ENCODE data around the gene CRTAC1. TPM values are rescaled to one million over a fixed set of nuclear protein-coding genes. Genes with fewer than 3 reads are reported as not detected.

CRTAC1 gene
- total and polyA plus RNA-seq, 2 donors (not counting 3 experiments of a cell fraction or from before 2014, with no cell fraction given), result 1.4 to 3.0 TPM

DNA sequence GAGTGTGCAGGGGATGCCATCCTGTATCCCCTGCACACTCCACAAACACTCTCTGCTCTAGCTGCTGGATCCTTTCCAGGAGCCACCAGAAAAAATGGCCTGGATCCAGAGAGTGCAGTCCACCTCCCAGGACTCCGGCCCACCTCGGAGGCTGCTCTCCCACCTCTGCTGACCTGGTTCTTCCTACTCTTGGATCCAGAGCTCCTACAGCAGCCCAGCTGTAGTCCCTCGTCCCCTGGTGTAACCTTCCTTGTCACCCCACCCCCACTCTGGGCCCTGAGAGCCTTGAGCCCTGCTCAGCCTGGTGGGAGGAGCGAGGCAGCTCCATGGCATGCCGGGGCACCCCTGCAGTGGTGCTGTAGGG, 126.4 kb downstream of the CRTAC1 start:
- H3K79me2 ChIP-seq (ENCODE audit: control insufficient read depth, insufficient read depth, low read length), result no peaks in the 10 kb centered on the region
- no peak for DNase-seq (ENCODE audit: low read depth, low spot score)
- H3K9me1 ChIP-seq (replicated peaks; ENCODE audit: control insufficient read depth, extremely low read depth, insufficient read depth, low read length), result no peaks in the 10 kb centered on the region
- no peaks in the 10 kb centered on the region for H4K20me1 ChIP-seq (replicated peaks; ENCODE audit: control insufficient read depth, extremely low read depth, insufficient read depth, low read length)
- H3K36me3 ChIP-seq (ENCODE audit: control insufficient read depth in 2 of 2, extremely low read depth in 1 of 2, insufficient read depth in 2 of 2, low read length in 2 of 2), result no peaks in the 10 kb centered on the region
- dilution Hi-C loops (cut with MboI; ENCODE audit: extremely low pct_ligation_motif_present, low sequenced_read_pairs) (no loop called here), intact Hi-C loops (cut with micrococcal nuclease) (no loop called here)
- H3K4me1 ChIP-seq (ENCODE audit: control insufficient read depth, extremely low read depth, insufficient read depth, low read length), result no peaks in the 10 kb centered on the region
- CTCF ChIA-PET, result interaction anchor here (1.0 to 6.3 kb wide), 10 partner anchors 11 to 142 kb away, joined by 3 to 41 read pairs (median 4); no protein-coding TSS in a partner anchor
- H3K4me3 ChIP-seq (replicated peaks in 1 of 3; ENCODE audit: insufficient read depth in 1 of 3, low read depth in 1 of 3, low read length in 3 of 3), result no peak overlapping the region
- no peaks in the 10 kb centered on the region for H3K9me3 ChIP-seq (replicated peaks; ENCODE audit: control insufficient read depth, insufficient read depth, low read length)
- no peak overlapping the region for H2AFZ ChIP-seq (ENCODE audit: low read depth, low read length)
- TF ChIP-seq FOS (IDR thresholded peaks at IDR 0.05; ENCODE audit: borderline replicate concordance, insufficient read depth, low read length), result no peak
- TF ChIP-seq POLR2A (IDR thresholded peaks at IDR 0.05; ENCODE audit: low read depth, low read length), result no peak
- TF ChIP-seq GATA2 (IDR thresholded peaks at IDR 0.05; ENCODE audit: insufficient read depth, insufficient read length, low read depth, low read length), result no peak
- TF ChIP-seq, protein P1, sequence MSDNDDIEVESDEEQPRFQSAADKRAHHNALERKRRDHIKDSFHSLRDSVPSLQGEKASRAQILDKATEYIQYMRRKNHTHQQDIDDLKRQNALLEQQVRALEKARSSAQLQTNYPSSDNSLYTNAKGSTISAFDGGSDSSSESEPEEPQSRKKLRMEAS (IDR thresholded peaks at IDR 0.05; ENCODE audit: insufficient read depth, insufficient read length), result no peak
- no peak for TF ChIP-seq POLR2AphosphoS5 (IDR thresholded peaks at IDR 0.05; ENCODE audit: insufficient read depth, low read depth, low read length)
- TF ChIP-seq EZH2 (IDR thresholded peaks at IDR 0.05; ENCODE audit: borderline replicate concordance, low read depth, low read length, severe bottlenecking), result no peak
- no peak for TF ChIP-seq MYC (IDR thresholded peaks at IDR 0.05; ENCODE audit: low read depth, low read length)
- TF ChIP-seq, protein P2, sequence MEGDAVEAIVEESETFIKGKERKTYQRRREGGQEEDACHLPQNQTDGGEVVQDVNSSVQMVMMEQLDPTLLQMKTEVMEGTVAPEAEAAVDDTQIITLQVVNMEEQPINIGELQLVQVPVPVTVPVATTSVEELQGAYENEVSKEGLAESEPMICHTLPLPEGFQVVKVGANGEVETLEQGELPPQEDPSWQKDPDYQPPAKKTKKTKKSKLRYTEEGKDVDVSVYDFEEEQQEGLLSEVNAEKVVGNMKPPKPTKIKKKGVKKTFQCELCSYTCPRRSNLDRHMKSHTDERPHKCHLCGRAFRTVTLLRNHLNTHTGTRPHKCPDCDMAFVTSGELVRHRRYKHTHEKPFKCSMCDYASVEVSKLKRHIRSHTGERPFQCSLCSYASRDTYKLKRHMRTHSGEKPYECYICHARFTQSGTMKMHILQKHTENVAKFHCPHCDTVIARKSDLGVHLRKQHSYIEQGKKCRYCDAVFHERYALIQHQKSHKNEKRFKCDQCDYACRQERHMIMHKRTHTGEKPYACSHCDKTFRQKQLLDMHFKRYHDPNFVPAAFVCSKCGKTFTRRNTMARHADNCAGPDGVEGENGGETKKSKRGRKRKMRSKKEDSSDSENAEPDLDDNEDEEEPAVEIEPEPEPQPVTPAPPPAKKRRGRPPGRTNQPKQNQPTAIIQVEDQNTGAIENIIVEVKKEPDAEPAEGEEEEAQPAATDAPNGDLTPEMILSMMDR (IDR thresholded peaks at IDR 0.05; ENCODE audit: extremely low read depth in 1 of 2, insufficient read depth in 1 of 2, low read depth in 1 of 2, low read length in 2 of 2), result no peak
- TF ChIP-seq JUN (IDR thresholded peaks at IDR 0.05; ENCODE audit: borderline replicate concordance, insufficient read depth, insufficient read length, low read depth), result no peak
- FAIRE-seq, result no peak
- H3K9ac ChIP-seq (replicated peaks; ENCODE audit: extremely low read depth, insufficient read depth, low read length), result no peak overlapping the region
- no peaks in the 10 kb centered on the region for H3K27me3 ChIP-seq (ENCODE audit: control insufficient read depth in 2 of 2, insufficient read depth in 2 of 2, low read length in 2 of 2)
- POLR2A ChIA-PET, result no interaction called here
- H3K4me2 ChIP-seq (ENCODE audit: insufficient read depth, low read length), result no peak overlapping the region
- no TSS peak for BruUV-seq (replicated peaks)
- H3K27ac ChIP-seq (ENCODE audit: insufficient read depth, low read depth, low read length), result no peak overlapping the region
